Fibroblast of skin of back (primary cell): ENCODE results near the gene CEP112.

Source experiments
- DNase-seq: peaks from one replicate; pipeline ENCODE4 v3.0.0-alpha.2; 2013

CEP112 gene

GRCh38 chr17:65592125-65592965, 599.6 kb downstream of the CEP112 start:
- no peak for DNase-seq

DNA sequence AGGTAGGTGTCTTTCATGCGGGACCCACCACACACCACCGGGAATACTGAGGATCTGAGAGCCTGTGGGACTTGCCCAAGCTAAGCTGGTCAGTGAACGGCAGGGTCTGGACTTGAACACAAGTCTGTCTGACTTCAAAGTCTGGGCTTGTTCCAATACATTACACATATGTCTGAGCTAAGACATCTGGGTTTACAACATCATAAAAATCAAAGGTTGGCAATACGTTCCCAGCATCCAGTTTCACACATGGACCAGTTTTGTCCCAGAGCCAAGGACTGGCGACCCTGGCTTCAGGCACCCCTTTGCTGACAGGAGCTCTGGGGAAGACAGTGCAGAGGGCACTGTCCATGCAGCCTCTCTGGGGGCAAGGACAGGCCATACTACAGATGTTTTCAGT, 602.6 kb downstream of the CEP112 start:
- DNase-seq, result no peak

GRCh38 chr17:65588181-65588808, 603.6 kb downstream of the CEP112 start:
- DNase-seq, result no peak

DNA sequence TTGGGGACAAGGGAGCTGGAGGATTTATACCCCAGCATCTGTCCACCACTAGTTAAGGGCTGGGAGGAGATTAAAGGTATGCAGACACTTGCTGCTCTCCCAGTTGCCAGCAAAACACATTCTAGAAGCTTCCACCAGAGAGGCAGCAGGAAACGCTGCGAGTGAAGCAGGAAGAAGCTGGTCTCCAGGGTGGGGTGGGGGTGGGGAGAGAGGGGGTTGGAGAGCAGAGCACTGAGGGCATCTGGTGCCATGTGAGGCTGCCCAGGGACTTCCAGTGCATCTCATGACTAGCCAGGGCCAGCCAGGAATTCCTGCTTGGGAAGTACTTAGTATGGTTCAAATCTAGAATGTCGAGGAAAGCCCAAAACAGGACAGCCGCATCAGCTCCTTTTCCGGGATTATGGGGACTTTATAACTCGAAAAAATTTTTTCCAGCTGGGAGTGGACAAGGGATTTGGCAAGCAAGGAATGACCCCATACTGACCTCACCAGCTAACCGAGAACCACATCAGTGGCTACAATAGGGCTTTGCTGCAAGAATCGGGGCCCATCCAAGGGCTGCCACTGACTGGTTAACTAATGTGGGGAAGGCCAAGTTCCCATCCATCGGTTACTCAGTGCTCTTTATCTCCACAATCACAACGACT, 604.3 kb downstream of the CEP112 start:
- no peak for DNase-seq

DNA sequence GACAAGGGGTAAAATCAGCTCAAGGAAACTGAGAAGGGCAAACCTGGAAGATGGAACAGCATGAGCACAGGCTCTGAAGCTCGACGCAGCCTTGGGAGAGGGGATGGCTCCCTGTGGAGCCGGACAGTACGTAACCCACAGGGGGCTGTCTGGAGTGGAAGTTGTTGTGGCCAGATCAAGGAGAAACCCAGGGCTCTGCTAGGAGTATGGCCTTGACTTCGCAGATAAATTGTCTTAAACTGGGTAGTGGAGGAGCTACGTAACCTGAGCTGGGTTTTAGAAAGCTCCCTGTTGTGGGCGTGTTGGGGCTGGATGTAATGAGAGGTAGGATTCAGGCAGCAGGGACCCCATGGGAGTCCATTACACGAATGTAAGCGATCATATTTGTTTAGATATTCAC, 605.0 kb downstream of the CEP112 start:
- DNase-seq, result no peak
